Activated T-helper 1 cell treated with anti-CD3 and anti-CD28 coated beads, Interleukin-2, amount 50 U/mL, for 16 hours (primary cell): ENCODE results near the gene POLR2B.
"Not testable (repeated sequence)": the region's sequence is repeated elsewhere in the genome, so short reads cannot be mapped to it uniquely, and the experiment has no call there.

Experiments
- DNase-seq, 2 donors: peaks; one replicate each; pipeline ENCODE4 v3.0.0-alpha.2; 2020; ENCODE audit warnings: low read depth in 1 of 2, low spot score in 1 of 2

The POLR2B gene

GRCh38 chr4:57051095-57051494 is 72.4 kb downstream of the POLR2B start:
- DNase-seq = no peak

- no peak for DNase-seq
Observed at GRCh38 chr4:57051524-57051923, 72.8 kb downstream of the POLR2B start.

- no peak for DNase-seq
Observed at GRCh38 chr4:57053508-57053907, 74.8 kb downstream of the POLR2B start.

GRCh38 chr4:57055886-57056285 is 77.2 kb downstream of the POLR2B start:
- no peak for DNase-seq

GRCh38 chr4:57059890-57060716 is 81.4 kb downstream of the POLR2B start:
- no peak for DNase-seq

GRCh38 chr4:57060717-57061067 is 82.0 kb downstream of the POLR2B start:
- not testable (repeated sequence) for DNase-seq

- DNase-seq = no peak
Observed at GRCh38 chr4:57061395-57061794, 82.7 kb downstream of the POLR2B start.

GRCh38 chr4:57063518-57063917 is 84.8 kb downstream of the POLR2B start:
- no peak for DNase-seq

- no peak for DNase-seq
Observed at GRCh38 chr4:57064120-57064519, 85.4 kb downstream of the POLR2B start.

GRCh38 chr4:57064811-57065711 is 86.4 kb downstream of the POLR2B start:
- no peak for DNase-seq

- no peak for DNase-seq
Observed at GRCh38 chr4:57065730-57066482, 87.2 kb downstream of the POLR2B start.

- DNase-seq = no peak
Observed at GRCh38 chr4:57068237-57068981, 89.7 kb downstream of the POLR2B start.

- DNase-seq = no peak
Observed at GRCh38 chr4:57070461-57070860, 91.8 kb downstream of the POLR2B start.

- DNase-seq = no peak
Observed at GRCh38 chr4:57071326-57071725, 92.6 kb downstream of the POLR2B start.

- DNase-seq = no peak
Observed at GRCh38 chr4:57073559-57073958, 94.9 kb downstream of the POLR2B start.

GRCh38 chr4:57074744-57075143 is 96.0 kb downstream of the POLR2B start:
- DNase-seq = no peak

- no peak for DNase-seq
Observed at GRCh38 chr4:57075367-57075766, 96.7 kb downstream of the POLR2B start.

- no peak for DNase-seq
Observed at GRCh38 chr4:57076646-57077045, 98.0 kb downstream of the POLR2B start.

GRCh38 chr4:57077550-57078343 is 99.1 kb downstream of the POLR2B start:
- no peak for DNase-seq
